HEK293 (cell line): ENCODE results near the gene TINCR.

Experiments
- CTCF ChIP-seq: fragments of 450-650 bp; formaldehyde crosslinking; IDR thresholded peaks from 2 replicates; pipeline ENCODE4 v1.5.1; 2016; ENCODE audit warnings: missing biosample characterization, missing genetic modification characterization
- FEZF1 ChIP-seq: fragments of 450-650 bp; formaldehyde crosslinking; IDR thresholded peaks from 2 replicates; pipeline ENCODE4 v1.5.1; 2016; ENCODE audit warnings: missing biosample characterization, missing genetic modification characterization
- PRDM2 ChIP-seq: fragments of 450-650 bp; formaldehyde crosslinking; IDR thresholded peaks from 2 replicates; pipeline ENCODE4 v1.5.1; 2016; ENCODE audit warnings: missing biosample characterization, missing genetic modification characterization, borderline replicate concordance
- ZBTB1 ChIP-seq: fragments of 450-650 bp; formaldehyde crosslinking; IDR thresholded peaks from 2 replicates; pipeline ENCODE4 v1.5.1; 2016; ENCODE audit warnings: missing biosample characterization, missing genetic modification characterization
- ZBTB20 ChIP-seq: fragments of 450-650 bp; formaldehyde crosslinking; IDR thresholded peaks from 2 replicates; pipeline ENCODE4 v1.5.1; 2016; ENCODE audit warnings: missing biosample characterization, missing genetic modification characterization
- ZBTB7A ChIP-seq: fragments of 450-650 bp; formaldehyde crosslinking; IDR thresholded peaks from 2 replicates; pipeline ENCODE4 v1.5.1; 2016; ENCODE audit warnings: low read depth, missing biosample characterization, missing genetic modification characterization
- ZIC2 ChIP-seq: fragments of 450-650 bp; formaldehyde crosslinking; IDR thresholded peaks from 2 replicates; pipeline ENCODE4 v1.5.1; 2016; ENCODE audit warnings: missing biosample characterization, missing genetic modification characterization
- ZNF138 ChIP-seq: fragments of 450-650 bp; formaldehyde crosslinking; IDR thresholded peaks from 2 replicates; pipeline ENCODE4 v1.5.1; 2016; ENCODE audit warnings: missing biosample characterization, missing genetic modification characterization, borderline replicate concordance
- ZNF341 ChIP-seq: fragments of 450-650 bp; formaldehyde crosslinking; IDR thresholded peaks from 2 replicates; pipeline ENCODE4; 2016; ENCODE audit warnings: low read depth, missing biosample characterization, missing genetic modification characterization
- ZNF548 ChIP-seq: fragments of 450-650 bp; formaldehyde crosslinking; IDR thresholded peaks from 2 replicates; pipeline ENCODE4 v1.5.1; 2016; ENCODE audit warnings: missing biosample characterization, missing genetic modification characterization
- ZNF660 ChIP-seq: fragments of 450-650 bp; IDR thresholded peaks from 2 replicates; pipeline ENCODE4 v1.5.1; 2018; ENCODE audit warnings: missing biosample characterization, mild to moderate bottlenecking, missing genetic modification characterization
- ZNF701 ChIP-seq: fragments of 450-650 bp; formaldehyde crosslinking; IDR thresholded peaks from 2 replicates; pipeline ENCODE4 v1.5.1; 2016; ENCODE audit warnings: missing biosample characterization, missing genetic modification characterization
- ZNF785 ChIP-seq: fragments of 450-650 bp; formaldehyde crosslinking; IDR thresholded peaks from 2 replicates; pipeline ENCODE4 v1.5.1; 2016; ENCODE audit warnings: missing biosample characterization, missing genetic modification characterization
- TF ChIP-seq, protein P1 (sequence below): fragments of 450-650 bp; formaldehyde crosslinking; IDR thresholded peaks from 2 replicates; pipeline ENCODE4 v1.5.1; 2016; ENCODE audit warnings: missing biosample characterization, missing genetic modification characterization

DNA sequence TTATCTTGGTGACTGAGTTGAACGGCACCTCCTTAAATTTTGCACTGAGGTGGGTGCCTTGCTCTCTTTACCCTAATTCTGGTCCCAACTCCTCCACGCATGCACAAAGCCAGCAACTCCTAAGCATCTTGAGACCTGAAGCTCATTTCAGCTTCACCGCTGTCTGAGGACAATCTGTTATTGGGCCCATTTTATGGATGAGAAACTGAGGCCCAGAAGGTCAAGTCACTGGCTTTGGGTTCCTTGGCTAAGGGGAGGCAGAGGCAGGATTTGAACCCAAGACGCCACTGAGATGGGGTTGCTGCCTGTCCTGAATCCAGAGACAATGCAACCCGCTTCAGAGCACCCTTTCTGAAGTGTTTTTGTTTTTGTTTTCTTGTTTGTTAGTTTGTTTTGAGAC is 22.7 kb downstream of the TINCR start:
- no peak for TF ChIP-seq ZNF701 (tag by site-specific recombination)
- no peak for TF ChIP-seq ZBTB7A (tag by site-specific recombination)
- TF ChIP-seq ZNF548 (tag by site-specific recombination), result no peak
- no peak for TF ChIP-seq CTCF (tag by site-specific recombination)
- TF ChIP-seq ZNF341, result no peak
- no peak for TF ChIP-seq ZNF138 (tag by site-specific recombination)
- TF ChIP-seq ZNF785, result no peak
- no peak for TF ChIP-seq ZBTB20 (tag by site-specific recombination)
- no peak for TF ChIP-seq PRDM2 (tag by site-specific recombination)
- TF ChIP-seq, protein P1, sequence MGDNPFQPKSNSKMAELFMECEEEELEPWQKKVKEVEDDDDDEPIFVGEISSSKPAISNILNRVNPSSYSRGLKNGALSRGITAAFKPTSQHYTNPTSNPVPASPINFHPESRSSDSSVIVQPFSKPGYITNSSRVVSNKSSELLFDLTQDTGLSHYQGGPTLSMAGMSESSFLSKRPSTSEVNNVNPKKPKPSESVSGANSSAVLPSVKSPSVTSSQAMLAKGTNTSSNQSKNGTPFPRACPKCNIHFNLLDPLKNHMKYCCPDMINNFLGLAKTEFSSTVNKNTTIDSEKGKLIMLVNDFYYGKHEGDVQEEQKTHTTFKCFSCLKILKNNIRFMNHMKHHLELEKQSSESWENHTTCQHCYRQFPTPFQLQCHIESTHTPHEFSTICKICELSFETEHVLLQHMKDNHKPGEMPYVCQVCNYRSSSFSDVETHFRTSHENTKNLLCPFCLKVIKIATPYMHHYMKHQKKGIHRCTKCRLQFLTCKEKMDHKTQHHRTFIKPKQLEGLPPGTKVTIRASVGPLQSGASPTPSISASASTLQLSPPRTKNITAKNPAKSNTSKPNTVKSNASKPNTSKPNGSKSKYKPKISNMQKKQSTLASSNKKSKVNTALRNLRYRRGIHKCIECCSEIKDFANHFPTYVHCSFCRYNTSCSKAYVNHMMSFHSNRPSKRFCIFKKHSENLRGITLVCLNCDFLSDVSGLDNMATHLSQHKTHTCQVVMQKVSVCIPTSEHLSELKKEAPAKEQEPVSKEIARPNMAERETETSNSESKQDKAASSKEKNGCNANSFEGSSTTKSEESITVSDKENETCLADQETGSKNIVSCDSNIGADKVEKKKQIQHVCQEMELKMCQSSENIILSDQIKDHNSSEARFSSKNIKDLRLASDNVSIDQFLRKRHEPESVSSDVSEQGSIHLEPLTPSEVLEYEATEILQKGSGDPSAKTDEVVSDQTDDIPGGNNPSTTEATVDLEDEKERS, result no peak
- no peak for TF ChIP-seq ZNF660 (tag by site-specific recombination)
- TF ChIP-seq ZIC2 (tag by site-specific recombination), result no peak
- TF ChIP-seq ZBTB1 (tag by site-specific recombination), result no peak
- no peak for TF ChIP-seq FEZF1 (tag by site-specific recombination)
